HTERT RPE-1 (cell line): ENCODE data around the gene DKK1.
"Not testable (repeated sequence)": the region's sequence is repeated elsewhere in the genome, so short reads cannot be mapped to it uniquely, and the experiment has no call there.

Source experiments
- in situ Hi-C: fragments of 300-500 bp; cut with MboI; formaldehyde crosslinking; loops from 4 replicates; pipeline ENCODE4 v1.14.3; 2020; ENCODE audit warnings: low sequenced_read_pairs

DKK1 gene

GRCh38 chr10:52365547-52366432 lies 51.7 kb downstream of the DKK1 start:
- in situ Hi-C loops: not testable (repeated sequence)
